Measurements from ENCODE around the gene KCND3.

DNA sequence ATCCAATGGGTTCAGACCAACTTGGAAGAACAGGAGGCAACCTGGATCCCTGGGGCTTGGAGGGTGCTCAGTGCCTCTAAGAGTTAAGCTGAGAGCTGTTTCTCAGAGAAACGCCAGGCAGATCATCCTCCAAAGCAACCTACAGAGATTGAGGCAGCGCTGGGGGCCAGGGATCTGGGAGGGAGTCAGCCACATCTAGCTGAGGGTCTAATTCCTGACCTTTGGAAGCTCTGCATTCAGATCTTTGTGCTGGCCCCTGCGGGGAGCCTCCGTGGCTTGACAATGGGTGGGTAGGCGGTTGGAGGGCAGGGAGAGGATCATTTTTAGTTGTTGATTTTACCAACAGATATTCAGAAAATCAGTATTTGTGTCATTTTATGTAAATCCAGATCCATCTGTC is 154.5 kb downstream of the KCND3 start:
- TF ChIP-seq POLR2AphosphoS5 (IDR thresholded peaks at IDR 0.05; ENCODE audit: borderline replicate concordance, low read depth, low read length) (no peak), EZH2 (IDR thresholded peaks at IDR 0.05) (no peak)

Data from SK-N-MC (cell line).